ENCODE results near the gene ATP6V0C. TPM values are rescaled to one million over a fixed set of nuclear protein-coding genes. Genes with fewer than 3 reads are reported as not detected.

Gene ATP6V0C
- polyA plus RNA-seq, 1 donor (not counting 4 experiments of a cell fraction or from before 2014, with no cell fraction given), result 11.4 TPM

GRCh38 chr16:2473446-2473926 lies 40.3 kb upstream of the ATP6V0C start:
- H2AFZ ChIP-seq (ENCODE audit: control insufficient read depth, low read length), result no peak overlapping the region
- FAIRE-seq, result no peak
- no peak overlapping the region for H3K27ac ChIP-seq (ENCODE audit: control insufficient read depth, insufficient read depth, low read length)
- peaks cover 28% of the 10 kb centered on the region for H3K27me3 ChIP-seq (ENCODE audit: control insufficient read depth, extremely low read depth, insufficient read depth, low read length)
- H3K9me1 ChIP-seq (ENCODE audit: control insufficient read depth, extremely low read depth, insufficient read depth, low read length), result no peaks in the 10 kb centered on the region
- peaks cover 17% of the 10 kb centered on the region for H3K4me1 ChIP-seq (ENCODE audit: control insufficient read depth, extremely low read depth, insufficient read depth, low read length)
- no peaks in the 10 kb centered on the region for H3K36me3 ChIP-seq (ENCODE audit: control insufficient read depth in 2 of 2, extremely low read depth in 1 of 2, insufficient read depth in 2 of 2, low read length in 2 of 2)
- peak overlapping the region; percentile 27 for H3K4me2 ChIP-seq (ENCODE audit: control insufficient read depth, extremely low read depth, insufficient read depth, low read depth, low read length)
- dilution Hi-C loops (cut with MboI; ENCODE audit: extremely low pct_ligation_motif_present, low sequenced_read_pairs), result no loop called here
- peak overlapping the region in 1 of 3 experiments; percentile 13 for H3K4me3 ChIP-seq (ENCODE audit: control insufficient read depth in 2 of 3, extremely low read depth in 1 of 3, insufficient read depth in 2 of 3, low read depth in 1 of 3, low read length in 3 of 3)
- H3K9me3 ChIP-seq (ENCODE audit: control insufficient read depth, low read depth, low read length), result no peaks in the 10 kb centered on the region
- H4K20me1 ChIP-seq (ENCODE audit: control insufficient read depth, extremely low read depth, insufficient read depth, low read length), result peaks cover 9% of the 10 kb centered on the region
- TF ChIP-seq, protein P1, sequence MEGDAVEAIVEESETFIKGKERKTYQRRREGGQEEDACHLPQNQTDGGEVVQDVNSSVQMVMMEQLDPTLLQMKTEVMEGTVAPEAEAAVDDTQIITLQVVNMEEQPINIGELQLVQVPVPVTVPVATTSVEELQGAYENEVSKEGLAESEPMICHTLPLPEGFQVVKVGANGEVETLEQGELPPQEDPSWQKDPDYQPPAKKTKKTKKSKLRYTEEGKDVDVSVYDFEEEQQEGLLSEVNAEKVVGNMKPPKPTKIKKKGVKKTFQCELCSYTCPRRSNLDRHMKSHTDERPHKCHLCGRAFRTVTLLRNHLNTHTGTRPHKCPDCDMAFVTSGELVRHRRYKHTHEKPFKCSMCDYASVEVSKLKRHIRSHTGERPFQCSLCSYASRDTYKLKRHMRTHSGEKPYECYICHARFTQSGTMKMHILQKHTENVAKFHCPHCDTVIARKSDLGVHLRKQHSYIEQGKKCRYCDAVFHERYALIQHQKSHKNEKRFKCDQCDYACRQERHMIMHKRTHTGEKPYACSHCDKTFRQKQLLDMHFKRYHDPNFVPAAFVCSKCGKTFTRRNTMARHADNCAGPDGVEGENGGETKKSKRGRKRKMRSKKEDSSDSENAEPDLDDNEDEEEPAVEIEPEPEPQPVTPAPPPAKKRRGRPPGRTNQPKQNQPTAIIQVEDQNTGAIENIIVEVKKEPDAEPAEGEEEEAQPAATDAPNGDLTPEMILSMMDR (optimal IDR thresholded peaks at IDR 0.05 in 1 of 3, IDR thresholded peaks at IDR 0.05 in 1 of 3, conservative IDR thresholded peaks at IDR 0.05 in 1 of 3; ENCODE audit: extremely low read depth in 1 of 3, insufficient read depth in 2 of 3, low read length in 3 of 3), result no peak
- no peak for TF ChIP-seq EZH2 (IDR thresholded peaks at IDR 0.05; ENCODE audit: low read length)
- no peak for DNase-seq (ENCODE audit: low read depth, low spot score)
- H3K79me2 ChIP-seq (ENCODE audit: control insufficient read depth, insufficient read depth, low read length), result no peaks in the 10 kb centered on the region
- no peak overlapping the region for H3K9ac ChIP-seq (ENCODE audit: control insufficient read depth, extremely low read depth, insufficient read depth, low read length)

DNA sequence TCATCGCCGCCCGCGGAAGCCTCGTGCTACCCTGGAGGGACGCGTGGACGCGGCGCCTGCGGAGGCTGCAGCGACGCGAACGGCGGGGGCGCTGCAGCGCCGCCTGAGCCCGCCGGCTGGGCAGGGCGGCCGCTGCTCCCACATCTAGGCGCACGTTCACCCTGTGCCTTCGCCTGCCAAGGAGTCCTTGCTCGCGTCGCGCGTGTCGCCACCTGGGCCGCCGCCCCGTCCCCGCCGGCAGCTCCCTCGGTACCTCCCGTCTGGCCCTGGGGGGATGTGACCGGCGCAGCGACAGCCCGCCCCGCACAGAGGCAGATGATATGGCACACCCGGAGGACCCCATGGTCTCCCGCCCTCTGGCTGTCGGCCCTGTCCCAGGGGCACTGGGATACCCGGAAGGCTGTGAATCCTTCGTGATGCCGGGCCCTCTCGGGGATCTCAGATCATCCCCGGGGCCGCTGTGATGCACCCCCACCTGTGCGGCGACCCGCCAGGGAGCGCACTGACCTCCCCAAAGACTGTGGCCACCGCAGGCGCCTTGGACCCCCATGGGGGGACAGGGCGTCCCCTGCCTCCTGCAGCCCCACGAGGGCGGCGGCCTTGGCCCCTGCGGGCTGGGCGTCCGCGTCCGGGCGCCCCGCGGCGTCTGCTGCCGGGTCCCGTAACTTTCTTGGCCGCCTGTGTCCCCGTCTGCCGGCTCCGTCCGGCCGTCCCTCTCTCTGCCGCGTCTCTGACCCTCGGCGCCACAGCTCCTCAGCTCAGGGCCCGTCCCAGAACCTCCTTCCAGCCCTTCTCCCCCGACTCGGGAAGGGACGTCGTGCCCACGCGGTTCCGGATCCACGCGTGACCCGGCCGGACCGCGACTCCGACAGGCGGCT lies 39.5 kb upstream of the ATP6V0C start:
- H3K9ac ChIP-seq (ENCODE audit: control insufficient read depth, extremely low read depth, insufficient read depth, low read length), result peak overlapping the region; percentile 75
- H3K4me2 ChIP-seq (ENCODE audit: control insufficient read depth, extremely low read depth, insufficient read depth, low read depth, low read length), result peak overlapping the region; percentile 77
- FAIRE-seq (no peak), DNase-seq (ENCODE audit: low read depth, low spot score) (no peak)
- H3K27me3 ChIP-seq (ENCODE audit: control insufficient read depth, extremely low read depth, insufficient read depth, low read length), result peaks cover 25% of the 10 kb centered on the region
- H3K4me1 ChIP-seq (ENCODE audit: control insufficient read depth, extremely low read depth, insufficient read depth, low read length), result peaks cover 13% of the 10 kb centered on the region
- dilution Hi-C loops (cut with MboI; ENCODE audit: extremely low pct_ligation_motif_present, low sequenced_read_pairs), result no loop called here
- no peaks in the 10 kb centered on the region for H3K79me2 ChIP-seq (ENCODE audit: control insufficient read depth, insufficient read depth, low read length)
- H4K20me1 ChIP-seq (ENCODE audit: control insufficient read depth, extremely low read depth, insufficient read depth, low read length), result peaks cover 9% of the 10 kb centered on the region
- H3K4me3 ChIP-seq (ENCODE audit: control insufficient read depth in 2 of 3, extremely low read depth in 1 of 3, insufficient read depth in 2 of 3, low read depth in 1 of 3, low read length in 3 of 3), result peak overlapping the region; percentile 76 to 88 (median 82)
- H3K36me3 ChIP-seq (ENCODE audit: control insufficient read depth in 2 of 2, extremely low read depth in 1 of 2, insufficient read depth in 2 of 2, low read length in 2 of 2), result peaks cover 0 to under 1% of the 10 kb centered on the region in 2 experiments
- peak overlapping the region; percentile 74 for H2AFZ ChIP-seq (ENCODE audit: control insufficient read depth, low read length)
- H3K27ac ChIP-seq (ENCODE audit: control insufficient read depth, insufficient read depth, low read length), result peak overlapping the region; percentile 52
- H3K9me3 ChIP-seq (ENCODE audit: control insufficient read depth, low read depth, low read length), result no peaks in the 10 kb centered on the region
- H3K9me1 ChIP-seq (ENCODE audit: control insufficient read depth, extremely low read depth, insufficient read depth, low read length), result no peaks in the 10 kb centered on the region
- TF ChIP-seq, protein P1 (optimal IDR thresholded peaks at IDR 0.05 in 1 of 3, IDR thresholded peaks at IDR 0.05 in 1 of 3, conservative IDR thresholded peaks at IDR 0.05 in 1 of 3; ENCODE audit: extremely low read depth in 1 of 3, insufficient read depth in 2 of 3, low read length in 3 of 3), result peak in 2 of 3 experiments; percentile 18 to 73
- no peak for TF ChIP-seq EZH2 (IDR thresholded peaks at IDR 0.05; ENCODE audit: low read length)

Data from keratinocyte (primary cell).